GM12873 (cell line): ENCODE measurements around the gene C1QL4.

Experiments used
- TF ChIP-seq, protein P1 (sequence below): IDR thresholded peaks from 2 replicates; pipeline ENCODE4 v1.5.1; 2012; ENCODE audit warnings: low read depth, mild to moderate bottlenecking, moderate library complexity, low read length, control low read depth; ENCODE audit not compliant: insufficient read depth; ENCODE audit errors: missing control alignments

C1QL4 gene

DNA sequence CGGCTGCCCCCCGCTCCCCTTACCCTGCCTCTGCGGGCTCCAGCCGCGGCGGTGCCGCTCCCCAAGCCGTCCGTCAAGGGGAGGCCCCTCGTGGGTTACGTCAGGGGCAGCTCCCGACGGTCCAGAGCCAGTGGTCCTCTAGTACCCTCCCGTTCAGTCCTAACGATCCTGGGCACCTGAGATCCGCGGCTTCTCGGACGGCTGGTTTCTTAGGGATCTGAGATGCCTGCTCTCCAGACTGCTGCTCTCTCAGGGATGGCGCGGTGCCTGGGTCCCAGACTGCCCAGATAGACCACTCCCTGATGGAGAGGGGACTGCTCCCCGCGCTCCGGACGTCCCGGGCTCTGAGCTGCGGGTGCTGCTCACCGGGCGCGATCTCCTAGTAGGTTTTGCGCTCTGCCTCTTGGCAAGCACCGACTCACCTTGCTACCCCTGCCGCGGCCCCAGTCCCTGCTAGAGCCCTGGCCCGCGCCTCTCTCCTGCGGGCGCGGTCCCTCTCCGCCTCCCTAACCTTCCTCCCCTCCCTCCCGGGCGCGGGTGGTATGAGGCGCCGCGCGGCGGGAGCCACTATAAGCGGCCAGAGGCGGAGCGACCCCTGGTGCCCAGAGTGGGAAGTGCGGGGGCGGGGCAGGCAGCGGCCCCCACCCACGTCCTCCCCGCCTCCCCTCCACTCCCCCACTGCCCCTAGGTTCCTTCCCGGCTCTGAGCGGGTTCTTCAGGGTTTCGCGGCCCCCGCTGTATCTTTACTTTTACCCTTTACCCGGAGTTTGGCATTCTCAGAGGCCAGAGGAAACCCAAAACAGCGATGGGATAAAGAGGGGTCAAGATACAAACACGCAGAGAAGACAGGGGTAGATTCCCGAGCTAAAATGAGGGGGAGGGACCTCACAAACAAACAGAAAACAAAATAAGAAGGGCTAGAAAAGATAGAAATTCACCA lies at the start of gene C1QL4:
Gene C1QL4, minus strand, starts transcription at position 544 of the 940 bp plus-strand sequence. CDS start 711 bp downstream, outside the sequence.
- TF ChIP-seq, protein P1, sequence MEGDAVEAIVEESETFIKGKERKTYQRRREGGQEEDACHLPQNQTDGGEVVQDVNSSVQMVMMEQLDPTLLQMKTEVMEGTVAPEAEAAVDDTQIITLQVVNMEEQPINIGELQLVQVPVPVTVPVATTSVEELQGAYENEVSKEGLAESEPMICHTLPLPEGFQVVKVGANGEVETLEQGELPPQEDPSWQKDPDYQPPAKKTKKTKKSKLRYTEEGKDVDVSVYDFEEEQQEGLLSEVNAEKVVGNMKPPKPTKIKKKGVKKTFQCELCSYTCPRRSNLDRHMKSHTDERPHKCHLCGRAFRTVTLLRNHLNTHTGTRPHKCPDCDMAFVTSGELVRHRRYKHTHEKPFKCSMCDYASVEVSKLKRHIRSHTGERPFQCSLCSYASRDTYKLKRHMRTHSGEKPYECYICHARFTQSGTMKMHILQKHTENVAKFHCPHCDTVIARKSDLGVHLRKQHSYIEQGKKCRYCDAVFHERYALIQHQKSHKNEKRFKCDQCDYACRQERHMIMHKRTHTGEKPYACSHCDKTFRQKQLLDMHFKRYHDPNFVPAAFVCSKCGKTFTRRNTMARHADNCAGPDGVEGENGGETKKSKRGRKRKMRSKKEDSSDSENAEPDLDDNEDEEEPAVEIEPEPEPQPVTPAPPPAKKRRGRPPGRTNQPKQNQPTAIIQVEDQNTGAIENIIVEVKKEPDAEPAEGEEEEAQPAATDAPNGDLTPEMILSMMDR, result peak; percentile 79

DNA sequence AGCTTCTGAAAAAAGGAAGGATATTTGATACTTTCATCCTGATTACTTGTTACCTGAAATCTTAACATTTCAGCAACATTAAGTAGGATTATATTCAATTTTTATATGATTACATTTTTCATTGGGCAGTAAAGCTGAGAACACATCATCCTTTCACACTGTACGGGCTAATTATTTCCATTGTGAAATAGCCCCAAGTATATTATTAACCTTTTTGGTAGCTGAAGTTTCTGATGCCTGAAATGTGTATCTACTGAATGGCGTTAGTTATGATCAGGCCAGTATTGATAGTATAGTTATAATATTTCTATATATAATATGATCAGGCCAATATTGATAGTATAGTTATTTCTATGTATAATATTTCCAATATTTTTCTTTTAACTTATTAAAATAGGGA lies 40.4 kb upstream of the C1QL4 start:
- TF ChIP-seq, protein P1, result no peak

- TF ChIP-seq, protein P1, result no peak
These were observed 38.4 kb upstream of the C1QL4 start for GRCh38 chr12:49375406-49375805.

DNA sequence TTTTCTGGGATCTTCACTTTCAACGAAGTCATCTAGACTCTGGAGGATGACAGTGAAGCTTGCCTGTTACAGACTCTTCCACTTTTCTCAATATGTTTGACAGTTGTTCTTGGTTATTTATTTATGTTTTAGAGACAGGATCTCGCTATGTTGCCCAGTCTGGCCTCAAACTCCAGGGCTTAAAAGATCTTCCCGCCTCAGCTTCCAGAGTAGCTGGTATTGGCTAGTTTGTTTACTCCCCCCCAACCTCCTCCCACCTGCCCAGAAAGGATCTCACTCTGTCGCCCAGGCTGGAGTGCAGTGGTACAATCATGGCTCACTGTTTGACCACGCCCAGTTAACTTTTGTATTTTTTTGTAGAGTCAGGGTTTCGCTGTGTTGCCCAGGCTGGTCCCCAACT lies 33.6 kb upstream of the C1QL4 start:
- TF ChIP-seq, protein P1, result no peak

DNA sequence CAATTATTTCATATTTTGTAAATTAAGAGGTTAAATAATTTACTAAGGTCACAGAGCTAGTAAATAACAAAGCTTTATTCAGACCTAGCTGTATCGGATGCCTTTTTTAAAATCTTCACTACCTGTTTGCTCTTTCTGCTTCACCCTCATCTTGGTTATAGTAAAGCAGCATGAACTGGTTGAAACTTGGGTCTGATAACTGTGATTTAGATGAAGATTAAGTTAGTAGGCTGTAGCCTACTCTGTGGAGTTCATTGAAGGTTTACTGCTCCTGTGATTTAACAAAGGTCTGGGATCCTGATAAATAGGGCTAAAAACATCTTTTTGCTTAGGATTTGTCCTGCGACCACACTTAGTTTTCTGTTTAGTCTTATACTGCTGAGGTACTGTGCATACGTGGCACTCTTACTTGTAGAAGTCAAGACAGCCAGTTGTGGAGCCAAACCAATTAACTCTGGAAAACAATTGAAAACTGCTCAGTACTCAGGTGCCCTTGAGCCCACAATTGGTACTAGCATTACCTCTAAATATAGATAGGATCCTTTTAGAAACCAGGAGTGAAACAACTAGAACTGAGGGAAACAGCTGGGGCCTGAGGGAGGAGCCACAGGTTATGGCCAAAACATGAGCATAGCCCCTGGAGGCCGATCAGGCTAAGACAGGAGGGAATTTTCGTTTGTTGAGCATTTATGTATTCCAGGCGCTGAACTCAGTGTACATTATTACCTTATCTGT lies 32.6 kb upstream of the C1QL4 start:
- TF ChIP-seq, protein P1, result peak; percentile 64

DNA sequence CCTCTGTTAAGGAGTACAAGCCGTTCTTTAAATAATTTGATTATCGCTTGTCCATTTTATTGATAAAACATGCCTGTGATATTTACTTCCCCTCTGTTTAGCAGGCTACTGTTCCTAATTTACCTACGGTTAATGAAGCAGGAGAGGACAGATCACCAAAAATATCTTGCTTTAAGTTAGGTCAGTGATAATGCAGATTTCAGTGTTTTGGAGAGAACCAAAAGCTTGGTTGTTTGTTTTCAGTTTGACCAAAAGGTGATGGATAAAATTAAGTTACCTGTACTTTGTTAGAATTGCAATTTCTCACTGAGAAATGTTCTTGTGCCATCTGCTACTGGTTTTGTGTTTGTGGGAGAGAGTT lies 31.2 kb upstream of the C1QL4 start:
- TF ChIP-seq, protein P1, result no peak
